PC-3 (cell line): ENCODE measurements around the gene ADORA2A. TPM values are rescaled to one million over a fixed set of nuclear protein-coding genes. Genes with fewer than 3 reads are reported as not detected.

Source experiments
- ATAC-seq: fragments of 200-7000 bp; cut with Tn5 transposase; 2 replicates; pipeline ENCODE4 v1.9.1; 2020; ENCODE audit warnings: mild to moderate bottlenecking, moderate library complexity
- BruUV-seq: library from RNA; stranded (reverse); fragments of 400-500 nt; replicated peaks from 2 replicates; lab custom pipeline; 2021; lab: Mats Ljungman, UMichigan
- CTCF ChIA-PET: fragments of 300-600 bp; sonication (Branson Sonifier 250); formaldehyde crosslinking; loops from one replicate; lab custom pipeline; 2022; ENCODE audit warnings: antibody characterized with exemption; lab: Charles Lee
- POLR2A ChIA-PET: fragments of 300-600 bp; sonication (Branson Sonifier 250); formaldehyde crosslinking; loops from one replicate; lab custom pipeline; 2022; ENCODE audit warnings: antibody characterized with exemption; ENCODE audit not compliant: unreplicated experiment; lab: Charles Lee
- DNase-seq: peaks from one replicate; pipeline ENCODE4 v3.0.0-alpha.2; 2015
- H2AFZ ChIP-seq: fragments of 300-600 bp; sonication (generic); 2 replicates; pipeline ENCODE4 v1.6.0; 2016; ENCODE audit warnings: antibody characterized with exemption, low read length
- H3F3A ChIP-seq: fragments of 300-600 bp; sonication (generic); one replicate; pipeline ENCODE4 v1.6.0; 2017; ENCODE audit warnings: antibody characterized with exemption, low read length, control low read depth, mild to moderate bottlenecking; ENCODE audit not compliant: unreplicated experiment
- H3K27ac ChIP-seq: fragments of 300-600 bp; sonication (generic); 2 replicates; pipeline ENCODE4 v1.5.1; 2016; ENCODE audit warnings: mild to moderate bottlenecking, low read length
- H3K27me3 ChIP-seq: fragments of 300-600 bp; sonication (generic); 2 replicates; pipeline ENCODE4 v1.6.1; 2016; ENCODE audit warnings: low read length, mixed read lengths
- H3K36me3 ChIP-seq: fragments of 300-600 bp; sonication (generic); 2 replicates; pipeline ENCODE4 v1.6.1; 2016; ENCODE audit warnings: low read depth, mixed run types, low read length, mixed read lengths
- H3K4me1 ChIP-seq: fragments of 300-600 bp; sonication (generic); 2 replicates; pipeline ENCODE4 v1.5.1; 2016; ENCODE audit warnings: low read length; ENCODE audit not compliant: insufficient read depth
- H3K4me2 ChIP-seq: fragments of 300-600 bp; sonication (generic); 2 replicates; pipeline ENCODE4 v1.6.0; 2016; ENCODE audit warnings: low read length
- H3K4me3 ChIP-seq: fragments of 300-600 bp; sonication (generic); 2 replicates; pipeline ENCODE4 v1.5.1; 2016; ENCODE audit warnings: mild to moderate bottlenecking, low read length, mixed read lengths
- H3K79me2 ChIP-seq: fragments of 300-600 bp; sonication (generic); 2 replicates; pipeline ENCODE4 v1.6.1; 2017; ENCODE audit warnings: low read length, mixed read lengths
- H3K9ac ChIP-seq: fragments of 300-600 bp; sonication (generic); 2 replicates; pipeline ENCODE4 v1.6.0; 2016; ENCODE audit warnings: mild to moderate bottlenecking, low read length
- H3K9me2 ChIP-seq: fragments of 300-600 bp; sonication (generic); replicated peaks from 2 replicates; pipeline ENCODE4 v1.6.1; 2016; ENCODE audit warnings: mixed run types, low read length, mixed read lengths
- H3K9me3 ChIP-seq: fragments of 300-600 bp; sonication (generic); 2 replicates; pipeline ENCODE4 v1.6.1; 2016; ENCODE audit warnings: low read length, mixed read lengths
- H4K20me1 ChIP-seq: fragments of 300-600 bp; sonication (generic); 2 replicates; pipeline ENCODE4 v1.6.1; 2016; ENCODE audit warnings: low read length, mixed read lengths
- CTCF ChIP-seq: fragments of 300-600 bp; sonication (generic); conservative IDR thresholded peaks from 2 replicates; pipeline ENCODE4 v1.5.1; 2017; ENCODE audit warnings: antibody characterized with exemption, low read depth, mild to moderate bottlenecking, low read length
- EZH2 ChIP-seq: fragments of 300-600 bp; sonication (generic); IDR thresholded peaks from one replicate; pipeline ENCODE4 v1.6.1; 2017; ENCODE audit warnings: antibody characterized with exemption, mild to moderate bottlenecking, low read length; ENCODE audit not compliant: unreplicated experiment
- EZH2phosphoT487 ChIP-seq: fragments of 300-600 bp; sonication (generic); IDR thresholded peaks from 2 replicates; pipeline ENCODE4 v1.6.1; 2018; ENCODE audit warnings: mild to moderate bottlenecking, antibody characterized with exemption, low read length, borderline replicate concordance
- intact Hi-C: fragments of 100-400 bp; cut with micrococcal nuclease; formaldehyde crosslinking; loops from 2 replicates; pipeline ENCODE4 v1.9.0; 2023
- total RNA-seq: library from RNA; depleted of rRNA; stranded (reverse); fragments of >200 nt; gene quantifications from 2 replicates; pipeline ENCODE4 v1.2.3, GENCODE V29; 2014

The ADORA2A gene
- total RNA-seq, 1 experiment from 2014 or later = 1.7 TPM

DNA sequence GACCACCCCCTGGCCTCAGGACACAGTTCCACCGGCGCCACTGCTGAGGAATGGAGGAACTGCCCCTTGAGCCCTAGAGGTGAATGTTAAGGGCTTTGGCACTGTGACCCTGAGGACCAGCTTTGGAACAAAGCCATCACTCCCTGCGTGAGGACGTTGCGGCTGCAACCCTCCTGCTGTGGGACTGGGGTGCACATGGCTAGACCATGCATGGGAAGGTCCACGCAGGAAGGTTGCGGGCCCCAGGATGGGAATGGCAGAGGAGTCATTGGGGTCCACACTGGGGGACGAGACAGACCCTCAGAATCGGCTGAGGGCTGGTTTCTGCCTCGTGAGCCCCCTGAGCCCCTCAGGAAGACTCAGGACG is 6.4 kb upstream of the ADORA2A start:
- Histone ChIP-seq H3K4me1 (no peaks in the 10 kb centered on the region), H3K9me3 (no peaks in the 10 kb centered on the region), H3F3A (no peaks in the 10 kb centered on the region), H3K4me3 (no peak overlapping the region), H3K27me3 (no peaks in the 10 kb centered on the region), H3K4me2 (no peak overlapping the region), H3K36me3 (no peaks in the 10 kb centered on the region), H3K79me2 (no peaks in the 10 kb centered on the region), H3K9me2 (no peaks in the 10 kb centered on the region), H4K20me1 (no peaks in the 10 kb centered on the region), H3K9ac (no peak overlapping the region), H3K27ac (no peak overlapping the region), H2AFZ (no peak overlapping the region)
- ChIA-PET POLR2A (no interaction called here), CTCF (no interaction called here)
- BruUV-seq = no TSS peak
- TF ChIP-seq CTCF (no peak), EZH2 (no peak), EZH2phosphoT487 (no peak)
- ATAC-seq = no peak
- DNase-seq = no peak
- intact Hi-C loops = no loop called here

DNA sequence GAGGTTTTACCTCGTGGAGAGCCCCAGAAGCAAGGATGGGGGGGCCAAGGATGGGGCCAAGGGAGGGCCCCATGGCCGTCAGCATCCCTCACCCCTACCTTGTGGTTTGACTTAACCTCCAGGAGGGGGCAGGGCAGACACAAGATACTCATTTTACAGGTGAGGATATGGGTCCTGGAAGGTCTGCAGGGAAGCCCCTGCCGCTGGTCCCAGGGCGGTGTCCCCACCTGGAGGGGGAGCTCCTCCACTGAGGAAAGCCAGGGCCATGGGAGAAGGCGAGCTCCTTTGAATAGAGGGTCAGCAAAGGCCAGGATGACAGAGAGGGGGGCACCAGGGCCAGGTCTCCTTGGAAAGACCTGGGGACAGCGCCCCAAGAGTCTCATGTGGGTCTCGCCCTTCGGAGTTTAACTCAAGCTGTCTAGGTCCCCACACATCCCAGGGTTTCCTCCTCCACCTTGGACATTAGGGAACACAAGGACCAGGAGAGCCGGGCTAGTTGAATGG is 5.9 kb upstream of the ADORA2A start:
- Histone ChIP-seq H3K79me2 (no peaks in the 10 kb centered on the region), H3K27ac (no peak overlapping the region), H3K36me3 (no peaks in the 10 kb centered on the region), H3K9ac (no peak overlapping the region), H3K4me2 (no peak overlapping the region), H3K9me2 (no peaks in the 10 kb centered on the region), H3K4me3 (no peak overlapping the region), H3K27me3 (no peaks in the 10 kb centered on the region), H2AFZ (no peak overlapping the region), H4K20me1 (no peaks in the 10 kb centered on the region), H3K4me1 (no peaks in the 10 kb centered on the region), H3F3A (no peaks in the 10 kb centered on the region), H3K9me3 (no peaks in the 10 kb centered on the region)
- peak; percentile 14 for DNase-seq
- no peak; the same call in 1 of the 2 replicates for ATAC-seq
- no TSS peak for BruUV-seq
- intact Hi-C loops = no loop called here
- ChIA-PET CTCF (no interaction called here), POLR2A (no interaction called here)
- TF ChIP-seq CTCF (peak; percentile 51), EZH2 (no peak)

- Histone ChIP-seq H3K36me3 (no peaks in the 10 kb centered on the region), H3F3A (no peaks in the 10 kb centered on the region), H3K9me2 (no peaks in the 10 kb centered on the region), H3K9ac (no peak overlapping the region), H3K4me3 (no peak overlapping the region), H3K4me2 (no peak overlapping the region), H3K27ac (no peak overlapping the region), H2AFZ (no peak overlapping the region), H3K9me3 (no peaks in the 10 kb centered on the region), H4K20me1 (no peaks in the 10 kb centered on the region), H3K27me3 (no peaks in the 10 kb centered on the region), H3K4me1 (no peaks in the 10 kb centered on the region), H3K79me2 (no peaks in the 10 kb centered on the region)
- CTCF ChIA-PET = no interaction called here
- no TSS peak for BruUV-seq
- DNase-seq (no peak), ATAC-seq (no peak)
- POLR2A ChIA-PET = no interaction called here
- TF ChIP-seq CTCF = no peak
- TF ChIP-seq EZH2 = no peak
- TF ChIP-seq EZH2phosphoT487 = no peak
- intact Hi-C loops = loop anchor here (2.0 kb wide), 1 partner anchor 99 kb away; no protein-coding TSS in a partner anchor
These were observed 5.2 kb upstream of the ADORA2A start for GRCh38 chr22:24422102-24422665.
